Measurements from ENCODE around the gene BUD31.
"Not testable (repeated sequence)": the region's sequence is repeated elsewhere in the genome, so short reads cannot be mapped to it uniquely, and the experiment has no call there.

BUD31 gene

GRCh38 chr7:99408379-99409191 lies at the start of gene BUD31, which contains the start of gene PDAP1:
TSS of gene BUD31 (plus strand) at chr7:99408969. CDS start at chr7:99411093, 2,124 bp downstream.
TSS of gene PDAP1 (minus strand) at chr7:99408597. CDS start at chr7:99408548, 49 bp downstream.
- peak; percentile 90 for DNase-seq

GRCh38 chr7:99359465-99360154 lies 49.2 kb upstream of the BUD31 start:
- DNase-seq, result no peak

- DNase-seq, result no peak
These were observed 46.0 kb upstream of the BUD31 start for GRCh38 chr7:99362801-99363200.

- DNase-seq, result no peak
These were observed 45.5 kb upstream of the BUD31 start for GRCh38 chr7:99363286-99363685.

- peak; percentile 80 for DNase-seq
These were observed 43.2 kb upstream of the BUD31 start for GRCh38 chr7:99365318-99366141.

GRCh38 chr7:99366646-99367045 lies 42.1 kb upstream of the BUD31 start:
- no peak for DNase-seq

GRCh38 chr7:99368750-99369389 lies 39.9 kb upstream of the BUD31 start:
- DNase-seq, result no peak

- DNase-seq, result no peak
These were observed 38.9 kb upstream of the BUD31 start for GRCh38 chr7:99369767-99370391.

GRCh38 chr7:99371376-99371920 lies 37.3 kb upstream of the BUD31 start:
- no peak for DNase-seq

- no peak for DNase-seq
These were observed 36.3 kb upstream of the BUD31 start for GRCh38 chr7:99372275-99373090.

- DNase-seq, result no peak
These were observed 35.4 kb upstream of the BUD31 start for GRCh38 chr7:99373091-99374066.

GRCh38 chr7:99374111-99375064 lies 34.4 kb upstream of the BUD31 start, which contains the start of gene ARPC1B:
TSS of gene ARPC1B (plus strand) at chr7:99374730. CDS start at chr7:99385715, 10,985 bp downstream.
- peak; percentile 93 for DNase-seq

- DNase-seq, result peak; percentile 70
These were observed 33.5 kb upstream of the BUD31 start for GRCh38 chr7:99375070-99375807.

GRCh38 chr7:99379043-99379577 lies 29.7 kb upstream of the BUD31 start:
- peak; percentile 62 for DNase-seq

GRCh38 chr7:99379693-99380031 lies 29.1 kb upstream of the BUD31 start:
- DNase-seq, result not testable (repeated sequence)

- no peak for DNase-seq
These were observed 28.5 kb upstream of the BUD31 start for GRCh38 chr7:99380032-99380822.

All from CD4-positive, alpha-beta T cell treated with Interleukin-6 for 4 hours (primary cell).